Naive thymus-derived CD4-positive, alpha-beta T cell (primary cell): Measurements from ENCODE around the gene NRG3. TPM values are rescaled to one million over a fixed set of nuclear protein-coding genes. Genes with fewer than 3 reads are reported as not detected.

Experiments used
- ATAC-seq: fragments of 150-1000 bp; cut with Tn5 transposase; 2 replicates; pipeline ENCODE4 v1.10.0; 2021; ENCODE audit warnings: mild to moderate bottlenecking, moderate library complexity
- CTCF ChIA-PET: fragments of 350-600 bp; sonication (Branson Sonifier 250); formaldehyde crosslinking; loops from one replicate; lab custom pipeline; 2021; ENCODE audit warnings: antibody characterized with exemption; lab: Charles Lee
- POLR2A ChIA-PET: fragments of 350-600 bp; sonication (Branson Sonifier 250); formaldehyde crosslinking; loops from one replicate; lab custom pipeline; 2021; ENCODE audit warnings: antibody characterized with exemption, inconsistent platforms; lab: Charles Lee
- DNase-seq, 9 donors: peaks; one replicate each; pipeline versions ENCODE4 v3.0.0 to v3.0.0-alpha.2; 2020 to 2022; ENCODE audit warnings: mixed read lengths in 1 of 9
- H3K27ac ChIP-seq: one replicate; pipeline ENCODE4 v1.7.0; 2013; ENCODE audit warnings: mild to moderate bottlenecking, low read depth, low read length, moderate library complexity
- H3K27me3 ChIP-seq, 2 donors: one replicate each; pipeline ENCODE4 v1.7.0; 2013; ENCODE audit warnings: low read length in 2 of 2, mild to moderate bottlenecking in 2 of 2, moderate library complexity in 2 of 2; ENCODE audit not compliant: control insufficient read depth in 2 of 2, insufficient read depth in 2 of 2
- H3K36me3 ChIP-seq, 3 experiments: 1 replicate in 2 of 3; 2 replicates in 1 of 3; pipeline ENCODE4 v1.7.0; 2013; ENCODE audit warnings: low read length in 3 of 3, mild to moderate bottlenecking in 3 of 3, moderate library complexity in 1 of 3; ENCODE audit not compliant: insufficient read depth in 3 of 3, control insufficient read depth in 2 of 3
- H3K4me1 ChIP-seq, 2 donors: one replicate each; pipeline ENCODE4 v1.7.0; 2013; ENCODE audit warnings: low read length in 2 of 2, mild to moderate bottlenecking in 2 of 2, moderate library complexity in 1 of 2; ENCODE audit not compliant: control insufficient read depth in 2 of 2, insufficient read depth in 2 of 2
- H3K4me3 ChIP-seq: 2 replicates; pipeline ENCODE4 v1.7.0; 2013; ENCODE audit warnings: mild to moderate bottlenecking, low read length
- H3K9me3 ChIP-seq, 3 experiments: 1 replicate in 2 of 3; 2 replicates in 1 of 3; pipeline ENCODE4 v1.7.0; 2013; ENCODE audit warnings: low read length in 3 of 3; ENCODE audit not compliant: control insufficient read depth in 2 of 3
- H3K27ac Mint-ChIP-seq, 9 donors: one replicate each; pipeline ENCODE4 v1.8.0; 2020 to 2022; ENCODE audit warnings: mixed read lengths in 9 of 9, mild to moderate bottlenecking in 8 of 9, moderate library complexity in 5 of 9, inconsistent platforms in 2 of 9
- H3K27me3 Mint-ChIP-seq, 5 donors: one replicate each; pipeline ENCODE4 v1.8.0; 2021 to 2022; ENCODE audit warnings: mixed read lengths in 5 of 5, mild to moderate bottlenecking in 1 of 5
- H3K36me3 Mint-ChIP-seq, 5 donors: one replicate each; pipeline ENCODE4 v1.8.0; 2020 to 2022; ENCODE audit warnings: mixed read lengths in 5 of 5, mild to moderate bottlenecking in 3 of 5, inconsistent platforms in 1 of 5
- H3K4me1 Mint-ChIP-seq, 7 donors: one replicate each; pipeline ENCODE4 v1.8.0; 2020 to 2022; ENCODE audit warnings: mixed read lengths in 7 of 7, mild to moderate bottlenecking in 3 of 7, inconsistent platforms in 1 of 7
- H3K4me3 Mint-ChIP-seq, 10 donors: one replicate each; pipeline ENCODE4 v1.8.0; 2020 to 2022; ENCODE audit warnings: mild to moderate bottlenecking in 10 of 10, mixed read lengths in 10 of 10, moderate library complexity in 6 of 10, inconsistent platforms in 2 of 10
- H3K9me3 Mint-ChIP-seq, 11 donors: one replicate each; pipeline ENCODE4 v1.8.0; 2020 to 2022; ENCODE audit warnings: mixed read lengths in 11 of 11, mild to moderate bottlenecking in 4 of 11, inconsistent platforms in 1 of 11, moderate library complexity in 1 of 11
- intact Hi-C, 2 donors: fragments of 100-400 bp; cut with micrococcal nuclease; formaldehyde crosslinking; loops; one replicate each; pipeline ENCODE4 v1.15.1; 2023
- polyA plus RNA-seq, 2 donors: library from polyadenylated mRNA; unstranded; fragments of 300-500 nt; fragmentation: Illumina TruSeq; gene quantifications; one replicate each; pipeline ENCODE4 v1.2.3, GENCODE V29; 2021
- total RNA-seq, 6 experiments: library from RNA in 5 of 6; stranded (reverse) in 5 of 6; gene quantifications; 1 replicate in 5 of 6; 2 replicates in 1 of 6; pipeline ENCODE4 v1.2.3 and lab custom pipeline; 2021 to 2026

Gene NRG3
- total and polyA plus RNA-seq, 7 experiments from 2014 or later = not detected

- ChIA-PET POLR2A (no interaction called here), CTCF (no interaction called here)
- H3K27me3 Mint-ChIP-seq = no peaks in the 10 kb centered on the region
- no peaks in the 10 kb centered on the region for H3K4me1 Mint-ChIP-seq
- H3K4me1 ChIP-seq = no peaks in the 10 kb centered on the region
- no peak overlapping the region for H3K4me3 Mint-ChIP-seq
- no peaks in the 10 kb centered on the region for H3K27me3 ChIP-seq
- no peaks in the 10 kb centered on the region for H3K36me3 ChIP-seq
- no peak overlapping the region for H3K27ac Mint-ChIP-seq
- H3K36me3 Mint-ChIP-seq = peaks cover 0 to 6% (median 0%) of the 10 kb centered on the region in 5 donors
- no peaks in the 10 kb centered on the region for H3K9me3 ChIP-seq
- intact Hi-C loops = no loop called here
- H3K4me3 ChIP-seq = no peak overlapping the region
- H3K27ac ChIP-seq = no peak overlapping the region
- DNase-seq (no peak), ATAC-seq (no peak)
- peaks cover 0 to 20% (median 4%) of the 10 kb centered on the region in 11 donors for H3K9me3 Mint-ChIP-seq
Observed at GRCh38 chr10:82653244-82654155, 778.5 kb downstream of the NRG3 start.

GRCh38 chr10:82660205-82660604 is 785.2 kb downstream of the NRG3 start:
- Histone ChIP-seq H3K9me3 (no peaks in the 10 kb centered on the region), H3K27me3 (no peaks in the 10 kb centered on the region), H3K36me3 (no peaks in the 10 kb centered on the region), H3K4me1 (no peaks in the 10 kb centered on the region), H3K4me3 (no peak overlapping the region), H3K27ac (no peak overlapping the region)
- intact Hi-C loops = no loop called here
- no peak overlapping the region for H3K4me3 Mint-ChIP-seq
- H3K9me3 Mint-ChIP-seq = peaks cover 0 to 10% (median 1%) of the 10 kb centered on the region in 11 donors
- ChIA-PET POLR2A (no interaction called here), CTCF (no interaction called here)
- H3K27me3 Mint-ChIP-seq = no peaks in the 10 kb centered on the region
- no peaks in the 10 kb centered on the region for H3K4me1 Mint-ChIP-seq
- DNase-seq = no peak
- no peaks in the 10 kb centered on the region for H3K36me3 Mint-ChIP-seq
- no peak for ATAC-seq
- no peak overlapping the region for H3K27ac Mint-ChIP-seq

- ChIA-PET POLR2A (no interaction called here), CTCF (no interaction called here)
- no peak overlapping the region for H3K27ac ChIP-seq
- no peak overlapping the region for H3K4me3 Mint-ChIP-seq
- no peaks in the 10 kb centered on the region for H3K9me3 ChIP-seq
- H3K4me1 ChIP-seq = no peaks in the 10 kb centered on the region
- ATAC-seq = no peak
- H3K27ac Mint-ChIP-seq = no peak overlapping the region
- H3K36me3 Mint-ChIP-seq = no peaks in the 10 kb centered on the region
- no peaks in the 10 kb centered on the region for H3K27me3 Mint-ChIP-seq
- intact Hi-C loops = no loop called here
- H3K4me1 Mint-ChIP-seq = no peaks in the 10 kb centered on the region
- no peak for DNase-seq
- no peak overlapping the region for H3K4me3 ChIP-seq
- no peaks in the 10 kb centered on the region for H3K36me3 ChIP-seq
- H3K27me3 ChIP-seq = no peaks in the 10 kb centered on the region
- peaks cover 0 to 10% (median 1%) of the 10 kb centered on the region in 11 donors for H3K9me3 Mint-ChIP-seq
Observed at GRCh38 chr10:82660986-82661385, 786.0 kb downstream of the NRG3 start.

- Histone ChIP-seq H3K27ac (no peak overlapping the region), H3K4me3 (no peak overlapping the region), H3K9me3 (no peaks in the 10 kb centered on the region), H3K36me3 (no peaks in the 10 kb centered on the region), H3K27me3 (no peaks in the 10 kb centered on the region), H3K4me1 (no peaks in the 10 kb centered on the region)
- no peak for DNase-seq
- no peaks in the 10 kb centered on the region for H3K36me3 Mint-ChIP-seq
- intact Hi-C loops = no loop called here
- H3K4me1 Mint-ChIP-seq = no peaks in the 10 kb centered on the region
- POLR2A ChIA-PET = no interaction called here
- H3K9me3 Mint-ChIP-seq = peaks cover 0 to 8% (median 1%) of the 10 kb centered on the region in 11 donors
- H3K4me3 Mint-ChIP-seq = no peak overlapping the region
- no peak for ATAC-seq
- CTCF ChIA-PET = no interaction called here
- no peaks in the 10 kb centered on the region for H3K27me3 Mint-ChIP-seq
- H3K27ac Mint-ChIP-seq = no peak overlapping the region
Observed at GRCh38 chr10:82661701-82662100, 786.7 kb downstream of the NRG3 start.

- peaks cover 0 to 4% (median 0%) of the 10 kb centered on the region in 5 donors for H3K36me3 Mint-ChIP-seq
- H3K27ac Mint-ChIP-seq = no peak overlapping the region
- ChIA-PET POLR2A (no interaction called here), CTCF (no interaction called here)
- Histone ChIP-seq H3K36me3 (no peaks in the 10 kb centered on the region), H3K27me3 (no peaks in the 10 kb centered on the region), H3K27ac (no peak overlapping the region), H3K4me3 (no peak overlapping the region), H3K9me3 (no peaks in the 10 kb centered on the region), H3K4me1 (no peaks in the 10 kb centered on the region)
- ATAC-seq = no peak
- DNase-seq = no peak
- H3K4me3 Mint-ChIP-seq = no peak overlapping the region
- intact Hi-C loops = no loop called here
- H3K27me3 Mint-ChIP-seq = no peaks in the 10 kb centered on the region
- H3K9me3 Mint-ChIP-seq = peaks cover 0 to 18% (median 8%) of the 10 kb centered on the region in 11 donors
- no peaks in the 10 kb centered on the region for H3K4me1 Mint-ChIP-seq
Observed at GRCh38 chr10:82668221-82668895, 793.4 kb downstream of the NRG3 start.

- H3K9me3 Mint-ChIP-seq = peaks cover 0 to 39% (median 16%) of the 10 kb centered on the region in 11 donors
- no peaks in the 10 kb centered on the region for H3K36me3 ChIP-seq
- H3K27me3 Mint-ChIP-seq = no peaks in the 10 kb centered on the region
- no peaks in the 10 kb centered on the region for H3K27me3 ChIP-seq
- H3K9me3 ChIP-seq = peaks cover 0 to 6% (median 0%) of the 10 kb centered on the region in 3 experiments
- no peak overlapping the region for H3K4me3 Mint-ChIP-seq
- DNase-seq (no peak), ATAC-seq (no peak)
- intact Hi-C loops = no loop called here
- no peaks in the 10 kb centered on the region for H3K4me1 Mint-ChIP-seq
- no peak overlapping the region for H3K27ac Mint-ChIP-seq
- CTCF ChIA-PET = no interaction called here
- no peak overlapping the region for H3K27ac ChIP-seq
- peaks cover 0 to 4% (median 0%) of the 10 kb centered on the region in 5 donors for H3K36me3 Mint-ChIP-seq
- POLR2A ChIA-PET = no interaction called here
- no peaks in the 10 kb centered on the region for H3K4me1 ChIP-seq
- no peak overlapping the region for H3K4me3 ChIP-seq
Observed at GRCh38 chr10:82674036-82674435, 799.0 kb downstream of the NRG3 start.
